Activated CD4-positive, alpha-beta T cell treated with anti-CD3 and anti-CD28 coated beads for 1 hour (primary cell): ENCODE results near the gene ABHD15.

Experiments used
- DNase-seq: peaks from one replicate; pipeline ENCODE4 v3.0.0-alpha.2; 2020

ABHD15 gene

DNA sequence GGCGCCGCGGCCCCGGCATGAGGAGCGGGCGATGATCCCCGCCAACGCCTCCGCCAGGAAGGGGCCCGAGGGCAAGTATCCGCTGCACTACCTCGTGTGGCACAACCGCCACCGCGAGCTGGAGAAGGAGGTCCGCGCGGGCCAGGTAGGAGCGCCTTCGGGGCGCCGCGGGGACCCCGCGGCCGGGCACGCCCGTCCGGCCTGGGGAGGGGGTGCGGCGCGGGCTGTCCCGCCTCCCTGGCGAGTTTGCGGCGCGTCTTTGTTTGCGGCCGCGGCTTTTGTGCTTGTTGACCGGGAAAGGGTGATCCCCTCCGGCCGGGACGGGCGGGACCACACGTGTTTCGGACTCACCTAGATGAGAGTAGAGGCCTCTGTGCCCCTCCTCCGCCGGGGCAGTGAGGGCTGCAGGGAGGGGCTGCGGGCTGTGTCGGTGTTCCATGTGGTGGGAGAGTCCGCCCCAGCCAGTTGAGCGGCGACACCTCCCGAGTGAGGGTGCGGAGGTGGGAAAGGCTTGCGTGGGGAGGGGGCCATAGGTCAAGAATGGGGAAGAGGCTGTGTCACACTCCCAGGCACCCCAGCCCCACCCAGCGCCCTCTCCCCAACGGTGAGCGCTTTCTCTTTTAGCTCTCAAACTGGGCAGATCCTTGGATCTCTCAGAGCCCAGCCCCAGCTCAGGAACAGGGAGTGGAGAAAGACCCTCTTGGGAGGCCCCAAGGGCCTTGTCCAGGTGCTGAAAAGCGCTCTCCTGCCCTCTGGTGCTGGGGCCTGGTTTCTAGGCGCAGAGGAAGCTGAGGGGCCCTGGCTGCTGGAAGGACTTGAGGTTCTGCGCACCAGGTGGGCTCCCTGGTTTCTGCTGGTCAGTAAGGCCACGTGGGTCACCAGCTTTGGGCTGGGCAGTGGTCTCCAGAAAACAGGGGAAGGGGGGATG is 27.0 kb upstream of the ABHD15 start:
- no peak for DNase-seq

DNA sequence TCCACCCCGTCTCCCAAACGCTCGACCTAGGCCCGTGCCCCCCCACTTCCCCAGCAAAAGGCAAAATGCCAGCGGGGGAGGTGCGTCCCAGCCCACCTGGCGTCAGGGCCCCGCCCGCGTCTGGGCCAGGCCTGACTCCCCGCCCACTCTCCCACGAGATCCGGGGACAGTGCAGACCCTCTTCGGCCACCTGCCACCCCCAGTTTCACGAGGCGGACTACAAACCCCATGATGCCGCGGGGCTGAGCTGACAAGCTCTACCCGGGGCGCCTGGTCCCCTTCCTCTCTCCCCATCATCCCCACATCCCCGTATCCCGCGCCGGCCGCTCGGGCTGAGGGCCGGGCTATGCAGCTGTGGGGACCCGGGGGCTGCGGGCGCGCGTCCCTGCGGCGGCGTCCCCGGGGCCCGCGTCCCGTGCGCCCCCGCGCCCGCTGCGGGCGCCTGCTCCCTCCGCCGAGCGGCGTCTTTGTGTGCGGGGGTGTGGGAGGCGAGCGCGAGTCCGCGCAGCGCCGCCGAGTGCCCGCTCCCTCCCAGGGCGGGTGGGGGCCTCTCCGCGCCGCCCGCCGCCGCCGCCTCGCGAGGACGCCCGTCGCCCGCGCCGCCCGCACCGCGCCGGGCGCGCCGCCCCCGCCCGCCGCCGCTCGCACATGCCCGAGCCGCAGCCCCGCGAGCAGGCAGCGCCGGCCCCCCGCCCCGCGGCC is 26.2 kb upstream of the ABHD15 start, which contains the start of gene ANKRD13B:
Gene ANKRD13B (plus strand): TSS at position 283 of the 702 bp plus-strand sequence. CDS start 490 bp downstream, outside the sequence.
- DNase-seq, result no peak

DNA sequence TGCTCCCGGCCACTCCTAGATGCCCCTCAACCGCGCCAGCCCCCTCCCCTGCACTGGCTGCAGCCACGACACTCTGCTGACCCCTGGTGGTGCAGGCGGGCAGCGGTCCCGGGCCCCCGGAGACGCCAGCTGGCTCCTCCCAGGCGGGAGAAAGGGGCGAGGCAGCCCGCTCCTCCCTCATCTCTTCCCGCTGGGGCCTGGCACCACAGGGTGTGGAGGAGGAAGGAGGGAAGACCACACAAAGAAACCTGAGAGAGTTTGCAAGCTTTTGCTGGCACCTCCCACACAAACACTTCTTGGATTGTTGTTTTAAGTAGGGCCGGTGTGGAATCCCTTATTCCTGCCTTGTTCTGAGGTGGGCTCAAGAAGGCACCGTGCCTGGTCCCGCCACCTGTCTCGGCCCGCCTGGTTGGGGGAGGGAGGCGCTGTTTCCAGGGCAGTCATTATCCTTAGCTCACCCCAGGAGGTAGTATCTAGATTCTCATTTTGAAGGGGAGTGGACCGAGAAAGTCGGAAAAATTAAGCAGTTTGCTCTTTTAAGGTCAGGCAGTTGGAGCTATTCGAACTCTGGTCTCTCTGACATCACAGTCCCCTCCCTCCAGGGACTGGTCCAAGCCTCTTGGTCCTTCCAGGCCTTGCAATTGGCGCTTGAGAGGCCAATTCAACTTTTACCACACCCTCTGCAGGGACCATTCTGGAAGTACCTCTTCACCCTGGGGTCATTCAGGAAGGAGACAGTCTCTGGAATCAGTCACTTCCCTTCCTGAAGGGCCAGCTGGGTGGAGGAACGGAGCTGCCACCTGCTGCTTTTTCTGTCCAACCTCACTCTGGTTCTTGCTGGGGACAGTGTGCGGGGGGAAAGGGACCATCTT is 25.1 kb upstream of the ABHD15 start:
- DNase-seq, result peak; percentile 60

DNA sequence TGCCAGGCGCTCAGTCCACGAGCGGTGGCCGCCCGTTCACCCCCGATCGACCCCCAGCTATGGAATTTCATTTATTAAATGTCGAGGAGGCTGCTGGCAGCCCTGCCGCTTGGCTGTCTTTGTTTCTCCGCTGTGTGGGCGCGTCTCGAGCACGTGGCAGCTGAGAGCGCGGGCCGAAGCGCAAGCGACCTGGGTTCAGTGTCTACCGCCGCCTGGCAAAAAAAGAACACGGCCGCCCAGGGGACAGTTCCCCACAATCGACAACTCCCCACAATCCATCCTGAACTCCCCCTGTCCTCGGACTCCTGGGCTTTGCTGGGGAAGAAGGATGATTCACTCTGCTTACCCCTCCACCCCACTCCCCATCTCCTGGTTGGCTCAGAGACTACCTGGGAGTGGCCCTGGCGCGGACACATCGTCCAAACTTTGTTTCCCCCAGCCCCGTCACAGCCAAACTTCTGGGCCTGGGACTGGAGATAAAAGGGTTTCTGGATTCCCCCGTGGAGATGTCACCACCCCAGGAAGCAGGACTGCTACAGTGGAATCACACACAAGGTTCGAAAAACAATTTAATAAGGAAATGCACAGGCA is 24.4 kb upstream of the ABHD15 start:
- DNase-seq, result no peak

DNA sequence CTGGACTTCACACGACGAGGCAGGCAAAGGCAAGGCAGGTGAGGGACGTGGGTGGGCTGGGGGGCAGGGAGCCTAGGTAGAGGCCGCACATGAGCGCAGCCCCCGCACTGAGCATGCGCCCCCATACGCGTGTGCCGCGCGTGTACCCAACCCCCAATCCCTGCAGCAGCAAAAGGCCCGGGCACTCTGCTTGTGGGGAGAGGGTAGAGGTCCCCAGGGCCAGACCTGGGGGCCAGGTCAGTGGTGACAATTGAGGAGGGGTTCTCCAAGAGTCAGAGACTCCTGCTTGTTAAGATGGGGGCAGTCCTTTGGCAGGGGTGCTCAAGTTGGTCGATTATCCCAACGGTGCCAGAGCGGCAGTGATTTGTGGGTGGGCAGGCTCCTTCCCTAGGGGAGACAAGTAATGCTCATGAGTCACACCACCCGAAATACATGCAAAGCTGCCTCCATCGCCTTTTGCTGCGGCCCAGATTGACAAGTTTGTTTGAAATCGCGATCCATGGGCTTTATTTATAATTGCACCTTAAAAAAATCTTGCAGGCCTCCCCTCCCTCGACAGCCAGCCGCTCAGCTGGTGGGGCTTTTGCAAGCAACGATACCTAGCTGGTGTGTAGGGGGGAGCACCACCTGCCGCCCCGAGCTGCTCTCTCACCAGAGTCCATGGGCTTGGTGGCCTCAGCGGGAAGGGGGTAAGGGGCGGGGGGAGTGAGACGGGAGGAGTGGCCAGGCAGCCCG is 23.7 kb upstream of the ABHD15 start:
- no peak for DNase-seq

DNA sequence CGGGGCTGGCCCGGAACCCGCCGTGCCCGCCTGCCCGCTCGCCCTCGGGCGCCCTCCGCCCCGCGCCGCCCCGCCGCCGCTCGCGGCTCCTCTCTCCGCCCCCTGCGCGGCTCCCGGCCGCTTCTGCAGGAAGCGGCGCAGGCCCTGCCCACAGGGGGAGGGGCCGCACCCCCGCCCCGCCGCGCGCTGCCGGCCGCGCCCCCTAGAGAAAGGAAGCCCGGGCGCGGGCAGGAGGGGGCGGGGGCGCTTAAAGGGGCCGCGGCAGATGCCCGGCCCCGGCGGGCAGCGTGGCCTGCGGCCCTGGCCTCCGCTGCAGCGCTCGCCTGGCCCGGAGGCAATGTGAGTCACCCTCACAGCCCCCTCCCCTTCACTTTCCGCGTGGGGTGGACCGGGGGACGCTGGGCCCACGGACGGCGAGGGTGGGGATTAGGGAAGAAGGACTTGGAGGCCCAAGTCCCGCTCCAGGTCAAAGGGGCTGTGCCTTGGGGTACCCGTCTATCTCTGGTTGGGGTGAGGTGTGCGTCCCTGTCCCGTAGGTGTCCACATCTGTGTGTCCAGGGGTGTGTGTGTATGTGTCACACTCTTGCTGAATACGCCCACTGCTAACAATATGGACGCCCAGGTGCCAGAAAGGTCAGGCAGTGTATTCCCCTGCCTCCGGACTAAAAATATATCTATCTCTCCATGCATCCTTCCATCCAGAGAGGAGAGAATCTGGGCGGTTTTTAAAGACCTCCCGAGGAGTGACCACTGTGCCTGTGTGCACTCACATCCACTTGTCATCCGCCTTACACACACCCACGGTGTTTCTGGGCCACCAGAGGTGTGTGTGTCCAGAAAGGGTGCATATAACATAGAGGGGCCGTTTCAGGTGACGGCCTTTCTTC is 22.9 kb upstream of the ABHD15 start, which contains the start of gene GIT1:
Gene GIT1 (minus strand): TSS at position 125 of the 887 bp plus-strand sequence. CDS start 270 bp downstream, outside the sequence.
- peak; percentile 73 for DNase-seq

DNA sequence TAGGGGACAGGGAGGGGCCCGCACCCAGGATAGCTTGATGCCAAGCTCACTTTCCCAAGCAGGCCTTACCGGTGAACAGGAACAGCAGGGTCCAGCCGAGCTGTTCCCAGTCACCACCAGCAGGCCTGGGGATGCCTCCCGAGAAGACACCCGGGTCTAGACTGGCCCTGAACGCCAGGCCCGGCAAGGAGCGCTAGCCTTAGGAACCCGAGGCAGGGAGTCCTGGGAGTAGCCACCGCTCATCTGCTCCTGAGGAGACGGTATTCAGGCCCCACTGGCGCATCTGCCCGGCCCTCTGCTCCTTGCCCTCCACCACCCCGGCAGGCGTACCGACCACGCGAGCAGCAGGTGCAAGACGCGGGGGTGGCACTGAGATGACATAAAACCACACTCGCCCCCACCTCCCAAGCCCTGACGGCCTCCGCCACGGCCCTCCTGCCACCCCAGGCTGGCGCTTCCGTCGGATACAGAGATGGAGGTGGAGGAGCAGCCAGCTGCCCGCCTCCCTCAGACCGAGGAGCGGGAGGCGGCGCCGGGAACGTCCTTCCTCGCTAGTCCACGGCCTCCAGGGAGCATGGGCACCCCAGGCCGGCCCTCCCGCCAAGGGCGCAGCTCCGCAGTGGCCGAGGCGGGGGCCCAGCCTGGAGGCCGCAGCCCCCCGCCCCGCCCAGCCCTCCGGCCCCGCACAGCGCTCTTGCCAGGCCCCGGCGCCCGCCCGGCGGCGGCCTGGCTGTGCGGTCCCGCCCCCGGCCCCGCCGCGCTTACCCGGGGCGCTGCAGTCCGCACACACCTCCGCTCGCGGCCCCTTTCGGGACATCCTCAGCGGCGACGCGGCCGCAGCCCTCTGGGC is 21.9 kb upstream of the ABHD15 start:
- no peak for DNase-seq

DNA sequence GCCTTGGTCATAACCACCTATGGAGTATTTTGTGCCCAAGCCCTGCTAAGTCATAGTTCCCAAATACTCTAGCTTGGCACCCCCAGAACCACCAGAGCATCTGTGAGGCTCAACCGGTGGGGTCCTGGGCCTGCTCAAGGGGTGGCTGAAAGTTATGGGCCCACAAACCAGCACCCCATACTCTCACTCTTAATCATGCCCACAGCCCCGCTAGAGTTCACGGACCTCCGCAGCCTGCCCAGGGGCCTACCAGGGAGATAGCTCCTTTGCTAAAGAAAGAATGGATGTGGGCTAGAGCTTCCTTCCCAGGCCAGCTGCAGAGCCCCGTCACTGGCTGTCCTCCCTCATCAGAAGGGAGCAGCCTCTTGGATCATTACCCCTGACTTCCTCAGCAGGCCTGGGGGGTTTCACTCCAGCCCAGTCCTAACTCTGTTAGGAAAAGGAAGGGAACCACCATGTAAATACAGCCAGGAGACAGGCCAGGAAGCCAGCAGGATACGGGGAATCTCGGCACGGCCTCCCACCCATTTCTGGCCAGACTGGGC is 21.3 kb upstream of the ABHD15 start:
- DNase-seq, result no peak

DNA sequence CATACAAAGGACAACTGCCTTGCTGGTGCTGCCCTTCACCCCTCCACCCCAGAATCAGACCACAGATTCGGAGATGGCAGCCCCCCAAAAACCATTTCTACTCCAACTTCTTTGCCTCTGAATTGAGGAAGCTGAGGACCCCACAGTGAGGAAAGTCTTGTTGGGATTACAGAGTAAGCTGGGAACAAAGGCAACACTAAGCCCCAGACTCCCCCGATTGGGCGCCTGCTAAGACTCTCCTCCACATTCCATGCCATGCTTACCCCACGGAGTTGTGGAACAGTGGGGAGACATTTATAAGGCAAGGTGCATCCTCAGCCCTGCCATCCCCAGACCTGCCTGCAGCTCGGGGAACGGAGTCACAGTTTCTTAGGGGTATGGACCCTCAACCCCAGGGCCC is 20.8 kb upstream of the ABHD15 start:
- DNase-seq, result no peak

DNA sequence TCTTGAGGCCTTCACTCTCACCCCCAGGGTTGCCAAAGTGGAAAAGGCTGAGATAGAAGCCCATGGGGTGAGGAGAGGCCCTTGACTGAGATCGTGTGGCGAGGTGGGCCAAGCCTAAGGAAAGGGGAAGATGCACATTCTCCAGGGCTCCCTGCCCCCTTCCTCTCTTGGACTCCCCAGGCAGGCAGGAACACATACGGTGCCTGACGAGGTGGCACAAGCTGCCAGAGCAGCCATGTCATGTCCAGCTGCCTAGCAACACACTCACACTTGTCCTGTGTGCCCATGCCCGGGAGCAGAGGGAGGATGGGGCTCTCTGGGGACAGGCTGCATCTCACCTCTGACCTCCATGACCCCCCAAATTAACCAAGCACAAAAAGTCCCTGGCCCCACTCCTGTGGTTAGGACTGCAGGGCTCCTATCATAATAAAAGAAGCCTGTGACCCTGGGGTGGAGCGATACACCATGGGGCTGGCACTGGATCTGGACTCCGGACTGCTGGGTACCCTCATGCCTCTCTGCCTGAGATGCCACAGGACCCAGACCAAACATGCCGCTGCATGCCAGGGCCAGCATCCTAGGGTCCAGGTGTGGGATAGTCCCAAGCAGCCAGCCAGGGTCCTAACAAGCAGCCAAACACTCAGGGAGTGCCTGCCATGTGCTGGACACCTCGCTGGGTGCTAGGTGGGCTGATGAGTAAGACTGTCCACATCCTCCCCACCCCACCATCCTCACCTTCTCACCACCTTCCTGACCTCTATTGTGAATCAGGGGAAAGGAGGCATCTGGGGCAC is 20.0 kb upstream of the ABHD15 start:
- no peak for DNase-seq

DNA sequence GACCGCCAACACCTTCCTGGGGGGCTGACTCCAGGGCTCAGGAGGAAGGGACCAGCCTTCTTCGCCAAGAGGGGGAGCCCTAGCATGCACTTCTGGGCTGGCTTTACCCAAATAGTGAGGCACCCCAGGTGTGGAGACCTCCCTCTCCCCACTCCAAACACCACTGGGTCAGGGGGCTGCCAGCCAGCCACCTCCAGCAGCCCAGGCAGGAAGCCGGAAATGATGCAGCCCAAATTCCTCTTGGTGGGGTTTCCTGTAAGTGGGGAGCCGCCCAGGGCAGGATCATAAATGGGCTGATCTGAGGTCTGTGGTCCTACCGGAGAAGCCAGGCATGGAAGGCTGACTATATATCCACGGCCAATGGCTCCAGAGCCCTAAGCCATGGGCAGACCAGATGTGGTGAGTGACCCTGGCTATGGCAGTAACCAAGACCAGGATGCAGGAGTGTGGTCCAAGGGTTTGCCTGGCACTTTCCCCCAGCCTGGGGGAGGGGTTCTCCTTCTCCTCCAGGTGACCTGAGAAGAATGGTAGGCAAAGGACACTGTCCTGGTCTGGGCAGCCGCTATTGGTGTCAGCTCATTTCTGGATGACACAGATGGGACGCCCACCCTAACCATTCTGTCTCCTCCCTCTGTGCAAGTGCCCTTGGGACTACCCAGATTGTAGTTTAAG is 18.4 kb upstream of the ABHD15 start:
- DNase-seq, result no peak

DNA sequence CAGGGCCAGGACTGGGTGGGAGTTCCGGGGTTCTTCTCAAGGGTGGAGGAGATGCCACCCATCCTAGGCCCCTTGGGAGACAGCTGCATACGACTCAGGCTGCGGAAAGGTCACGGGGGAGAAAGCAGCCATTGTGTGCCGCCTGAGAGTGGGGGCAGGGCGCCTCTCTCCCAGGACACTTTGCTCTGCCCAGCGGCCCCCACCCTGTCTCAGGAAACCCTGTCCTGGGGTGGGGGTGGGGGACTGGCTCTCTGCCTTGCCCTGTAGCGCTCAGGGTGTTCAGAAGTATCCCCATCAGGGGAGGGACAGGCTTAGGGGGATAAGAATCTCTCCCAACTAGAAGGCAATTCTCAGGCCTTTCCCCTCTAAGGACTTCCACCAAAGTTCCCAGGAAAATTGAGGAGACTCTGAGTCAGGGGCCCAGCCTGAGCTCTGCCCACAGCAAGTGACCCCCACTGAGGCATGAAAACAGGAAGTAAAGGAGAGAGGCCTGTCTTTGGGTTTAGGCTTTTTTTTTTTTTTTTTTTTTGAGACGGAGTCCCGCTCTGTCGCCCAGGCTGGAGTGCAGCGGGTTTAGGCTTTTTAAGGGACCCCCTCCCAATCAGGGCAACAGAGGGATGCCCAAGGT is 17.7 kb upstream of the ABHD15 start:
- no peak for DNase-seq

DNA sequence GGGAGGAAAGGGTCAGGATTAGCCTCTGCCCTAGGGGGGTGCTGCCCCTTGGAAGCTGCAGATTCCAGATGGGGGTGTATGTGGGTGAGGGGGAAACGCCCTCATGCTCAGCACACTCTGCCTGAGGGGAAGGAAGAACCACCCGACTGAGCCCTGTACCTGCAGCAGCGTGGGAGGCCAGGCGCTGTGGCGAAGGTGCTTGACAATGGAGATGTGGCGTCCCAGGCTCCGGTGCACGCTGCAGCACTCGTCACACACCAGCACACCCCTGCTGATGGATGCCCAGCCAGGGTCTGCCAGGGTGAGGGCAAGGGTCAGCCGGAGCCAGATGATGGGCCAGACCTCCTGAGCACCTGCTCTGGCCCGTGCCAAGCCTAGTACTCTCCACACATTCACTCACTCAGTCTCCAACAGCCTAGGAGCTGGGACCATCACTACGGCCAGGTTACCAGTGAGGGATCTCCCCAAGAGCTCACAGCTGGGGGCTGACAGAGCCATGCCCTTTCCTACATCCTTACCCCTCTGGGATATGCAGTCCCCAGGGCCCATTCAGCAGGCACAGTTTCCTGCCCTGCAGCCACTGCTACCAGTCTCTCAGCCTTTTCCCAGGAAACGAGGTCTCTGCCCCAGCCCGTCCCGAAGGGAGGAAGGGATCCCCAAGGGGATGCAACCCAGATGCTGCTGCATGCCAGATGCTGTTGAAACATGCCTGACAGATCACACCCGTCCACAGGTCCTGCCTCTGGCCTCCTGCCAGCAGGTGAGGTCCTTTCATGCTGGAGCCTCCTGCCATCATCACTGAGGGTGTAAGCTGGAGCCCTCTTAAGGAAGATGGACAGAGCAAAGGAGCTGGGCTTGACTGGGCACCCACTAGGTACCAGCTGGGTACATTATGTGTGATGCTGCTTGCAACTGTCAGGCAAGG is 16.7 kb upstream of the ABHD15 start:
- no peak for DNase-seq

DNA sequence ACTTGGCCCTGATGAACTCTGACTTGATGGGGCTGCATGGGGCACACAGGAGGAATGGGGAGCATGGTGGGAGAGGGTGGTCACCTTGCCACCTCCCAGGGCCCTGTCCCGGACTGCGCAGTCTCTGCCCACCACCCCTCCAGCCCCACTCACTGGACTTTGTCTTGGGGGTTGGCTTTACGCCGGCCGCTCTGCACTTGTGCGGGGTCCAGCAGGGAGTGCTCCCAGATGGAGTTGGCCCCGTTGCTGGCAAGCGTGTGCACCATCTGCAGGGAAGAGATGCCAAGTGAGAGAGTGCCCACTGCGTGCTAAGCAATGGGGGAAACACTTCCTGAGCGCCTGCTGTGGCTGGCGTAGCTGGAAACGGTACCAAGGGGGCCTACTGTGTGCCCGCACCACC is 15.9 kb upstream of the ABHD15 start:
- no peak for DNase-seq

DNA sequence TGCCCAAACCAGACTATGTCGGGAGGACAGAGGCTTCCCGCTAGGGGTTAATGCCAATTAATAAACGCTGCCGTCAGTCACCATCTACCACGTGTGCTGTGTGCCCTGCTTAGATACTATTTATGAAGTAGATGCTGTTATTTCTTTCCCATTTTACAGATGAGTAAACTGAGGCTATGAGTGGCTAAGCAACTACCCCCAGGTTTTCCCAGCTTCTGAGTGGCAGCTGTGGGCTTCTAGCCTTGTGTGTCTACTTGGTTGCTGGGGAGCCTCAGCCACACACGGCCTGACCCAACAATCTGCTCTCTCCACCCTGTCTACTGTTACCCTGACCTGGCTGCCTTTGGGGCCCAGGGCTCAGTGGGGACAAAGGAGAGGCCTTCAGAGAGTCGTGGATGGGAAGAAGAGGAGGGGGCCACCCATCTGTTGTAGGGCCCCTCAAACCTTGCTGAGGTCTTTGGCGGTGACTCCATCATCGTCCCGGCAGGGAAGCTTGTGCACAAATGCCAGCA is 15.5 kb upstream of the ABHD15 start:
- DNase-seq, result no peak
